ENCODE data around the gene HDAC4. TPM values are rescaled to one million over a fixed set of nuclear protein-coding genes. Genes with fewer than 3 reads are reported as not detected.
A peak's percentile ranks its signal among the peaks of the same experiment; 100 is the strongest.

The HDAC4 gene
- polyA plus RNA-seq, 1 donor (not counting 4 experiments of a cell fraction or from before 2014, with no cell fraction given): 2.9 TPM

GRCh38 chr2:239008004-239008403 lies 392.8 kb downstream of the HDAC4 start:
- Histone ChIP-seq H3K4me1 (ENCODE audit: control insufficient read depth, extremely low read depth, insufficient read depth, low read length) (peaks cover 13% of the 10 kb centered on the region), H3K27me3 (ENCODE audit: control insufficient read depth, extremely low read depth, insufficient read depth, low read length) (peaks cover 39% of the 10 kb centered on the region), H4K20me1 (ENCODE audit: control insufficient read depth, extremely low read depth, insufficient read depth, low read length) (no peaks in the 10 kb centered on the region), H3K79me2 (ENCODE audit: control insufficient read depth, insufficient read depth, low read length) (no peaks in the 10 kb centered on the region), H3K4me2 (ENCODE audit: control insufficient read depth, extremely low read depth, insufficient read depth, low read depth, low read length) (no peak overlapping the region), H2AFZ (ENCODE audit: control insufficient read depth, low read length) (no peak overlapping the region), H3K27ac (ENCODE audit: control insufficient read depth, insufficient read depth, low read length) (no peak overlapping the region), H3K9ac (ENCODE audit: control insufficient read depth, extremely low read depth, insufficient read depth, low read length) (no peak overlapping the region), H3K36me3 (ENCODE audit: control insufficient read depth in 2 of 2, extremely low read depth in 1 of 2, insufficient read depth in 2 of 2, low read length in 2 of 2) (no peaks in the 10 kb centered on the region), H3K9me3 (ENCODE audit: control insufficient read depth, low read depth, low read length) (no peaks in the 10 kb centered on the region), H3K9me1 (ENCODE audit: control insufficient read depth, extremely low read depth, insufficient read depth, low read length) (no peaks in the 10 kb centered on the region), H3K4me3 (ENCODE audit: control insufficient read depth in 2 of 3, extremely low read depth in 1 of 3, insufficient read depth in 2 of 3, low read depth in 1 of 3, low read length in 3 of 3) (no peak overlapping the region)
- DNase-seq (ENCODE audit: low read depth, low spot score) (no peak), FAIRE-seq (no peak)
- no peak for TF ChIP-seq EZH2 (IDR thresholded peaks at IDR 0.05; ENCODE audit: low read length)
- TF ChIP-seq, protein P1, sequence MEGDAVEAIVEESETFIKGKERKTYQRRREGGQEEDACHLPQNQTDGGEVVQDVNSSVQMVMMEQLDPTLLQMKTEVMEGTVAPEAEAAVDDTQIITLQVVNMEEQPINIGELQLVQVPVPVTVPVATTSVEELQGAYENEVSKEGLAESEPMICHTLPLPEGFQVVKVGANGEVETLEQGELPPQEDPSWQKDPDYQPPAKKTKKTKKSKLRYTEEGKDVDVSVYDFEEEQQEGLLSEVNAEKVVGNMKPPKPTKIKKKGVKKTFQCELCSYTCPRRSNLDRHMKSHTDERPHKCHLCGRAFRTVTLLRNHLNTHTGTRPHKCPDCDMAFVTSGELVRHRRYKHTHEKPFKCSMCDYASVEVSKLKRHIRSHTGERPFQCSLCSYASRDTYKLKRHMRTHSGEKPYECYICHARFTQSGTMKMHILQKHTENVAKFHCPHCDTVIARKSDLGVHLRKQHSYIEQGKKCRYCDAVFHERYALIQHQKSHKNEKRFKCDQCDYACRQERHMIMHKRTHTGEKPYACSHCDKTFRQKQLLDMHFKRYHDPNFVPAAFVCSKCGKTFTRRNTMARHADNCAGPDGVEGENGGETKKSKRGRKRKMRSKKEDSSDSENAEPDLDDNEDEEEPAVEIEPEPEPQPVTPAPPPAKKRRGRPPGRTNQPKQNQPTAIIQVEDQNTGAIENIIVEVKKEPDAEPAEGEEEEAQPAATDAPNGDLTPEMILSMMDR (optimal IDR thresholded peaks at IDR 0.05 in 1 of 3, IDR thresholded peaks at IDR 0.05 in 1 of 3, conservative IDR thresholded peaks at IDR 0.05 in 1 of 3; ENCODE audit: extremely low read depth in 1 of 3, insufficient read depth in 2 of 3, low read length in 3 of 3): no peak
- dilution Hi-C loops (cut with MboI; ENCODE audit: extremely low pct_ligation_motif_present, low sequenced_read_pairs): no loop called here

- no peak for TF ChIP-seq EZH2 (IDR thresholded peaks at IDR 0.05; ENCODE audit: low read length)
- TF ChIP-seq, protein P1 (optimal IDR thresholded peaks at IDR 0.05 in 1 of 3, IDR thresholded peaks at IDR 0.05 in 1 of 3, conservative IDR thresholded peaks at IDR 0.05 in 1 of 3; ENCODE audit: extremely low read depth in 1 of 3, insufficient read depth in 2 of 3, low read length in 3 of 3): no peak
- dilution Hi-C loops (cut with MboI; ENCODE audit: extremely low pct_ligation_motif_present, low sequenced_read_pairs): no loop called here
- Histone ChIP-seq H3K9me3 (ENCODE audit: control insufficient read depth, low read depth, low read length) (no peaks in the 10 kb centered on the region), H4K20me1 (ENCODE audit: control insufficient read depth, extremely low read depth, insufficient read depth, low read length) (no peaks in the 10 kb centered on the region), H3K4me2 (ENCODE audit: control insufficient read depth, extremely low read depth, insufficient read depth, low read depth, low read length) (no peak overlapping the region), H3K9me1 (ENCODE audit: control insufficient read depth, extremely low read depth, insufficient read depth, low read length) (no peaks in the 10 kb centered on the region), H3K27ac (ENCODE audit: control insufficient read depth, insufficient read depth, low read length) (no peak overlapping the region), H3K9ac (ENCODE audit: control insufficient read depth, extremely low read depth, insufficient read depth, low read length) (no peak overlapping the region), H3K79me2 (ENCODE audit: control insufficient read depth, insufficient read depth, low read length) (no peaks in the 10 kb centered on the region), H3K36me3 (ENCODE audit: control insufficient read depth in 2 of 2, extremely low read depth in 1 of 2, insufficient read depth in 2 of 2, low read length in 2 of 2) (no peaks in the 10 kb centered on the region), H2AFZ (ENCODE audit: control insufficient read depth, low read length) (no peak overlapping the region), H3K4me3 (ENCODE audit: control insufficient read depth in 2 of 3, extremely low read depth in 1 of 3, insufficient read depth in 2 of 3, low read depth in 1 of 3, low read length in 3 of 3) (no peak overlapping the region), H3K27me3 (ENCODE audit: control insufficient read depth, extremely low read depth, insufficient read depth, low read length) (peaks cover 41% of the 10 kb centered on the region), H3K4me1 (ENCODE audit: control insufficient read depth, extremely low read depth, insufficient read depth, low read length) (peaks cover 15% of the 10 kb centered on the region)
- DNase-seq (ENCODE audit: low read depth, low spot score): peak; percentile 33
- FAIRE-seq: peak; percentile 94
These were observed 394.1 kb downstream of the HDAC4 start for GRCh38 chr2:239006622-239007285.
